Activated CD4-positive, alpha-beta T cell treated with anti-CD3 and anti-CD28 coated beads, Interleukin-2, amount 50 U/mL, for 24 hours (primary cell): ENCODE data around the gene STK38.
"Not testable (repeated sequence)": the region's sequence is repeated elsewhere in the genome, so short reads cannot be mapped to it uniquely, and the experiment has no call there.

Experiments used
- DNase-seq, 2 donors: peaks; one replicate each; pipeline ENCODE4 v3.0.0-alpha.2; 2020; ENCODE audit warnings: low read depth in 1 of 2, low spot score in 1 of 2

Gene STK38

DNA sequence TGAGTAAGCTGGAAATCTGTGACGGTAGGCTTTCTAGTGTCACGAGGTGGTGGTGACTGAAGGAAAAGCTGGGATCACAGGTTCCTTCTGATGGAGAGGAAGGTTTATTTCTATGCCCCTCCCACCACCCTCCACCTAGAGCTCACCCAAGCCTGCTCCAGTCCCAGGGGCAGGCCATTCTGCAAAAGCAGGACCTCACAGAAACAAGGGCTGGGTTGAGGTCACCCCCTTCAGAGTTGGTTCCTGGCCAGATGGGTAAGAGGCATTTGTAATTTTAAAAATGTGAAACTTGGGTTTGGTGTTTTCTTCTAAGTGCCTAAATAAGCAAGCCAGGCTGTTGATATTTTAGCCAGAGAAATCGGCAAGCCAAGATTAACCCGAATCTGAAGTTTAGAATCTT, 57.9 kb downstream of the STK38 start:
- no peak for DNase-seq

GRCh38 chr6:36488221-36488620, 59.1 kb downstream of the STK38 start:
- DNase-seq = no peak

DNA sequence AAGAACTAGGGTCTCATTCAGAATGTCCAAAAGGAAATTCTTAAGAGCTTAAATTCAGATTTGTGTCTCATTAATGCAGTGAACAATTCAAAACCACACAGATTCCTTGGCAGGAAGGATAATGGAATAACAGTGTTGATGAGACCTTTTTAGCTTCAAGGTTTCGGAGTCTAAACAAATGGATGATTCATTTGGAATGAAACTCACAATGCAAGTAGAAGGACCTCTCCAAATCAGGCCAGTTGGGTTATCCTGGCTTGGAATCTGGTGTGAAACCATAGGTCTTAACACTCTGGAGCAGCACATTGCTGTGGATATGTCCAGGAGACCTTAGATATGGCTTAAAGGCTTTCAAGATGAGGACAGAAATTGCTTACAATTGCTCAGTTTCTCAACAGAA, 59.6 kb downstream of the STK38 start:
- DNase-seq = no peak

- no peak for DNase-seq
These were observed 62.5 kb downstream of the STK38 start for GRCh38 chr6:36484736-36485135.

DNA sequence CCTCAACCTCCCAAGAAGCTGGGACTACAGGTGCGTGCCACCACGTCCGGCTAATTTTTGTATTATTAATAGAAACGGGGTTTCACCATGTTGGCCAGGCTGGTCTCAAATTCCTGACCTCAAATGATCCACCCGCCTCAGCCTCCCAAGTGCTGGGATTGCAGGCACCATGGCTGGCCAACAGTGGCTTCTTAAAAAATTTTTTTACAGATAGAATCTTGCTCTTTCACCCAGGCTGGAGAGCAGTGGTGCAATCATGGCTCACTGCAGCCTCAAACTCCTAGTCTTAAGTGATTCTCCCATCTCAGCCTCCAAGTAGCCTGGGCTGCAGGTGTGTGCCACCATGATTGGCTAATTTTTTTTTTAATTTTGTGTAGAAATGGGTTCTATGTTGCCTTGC, 64.0 kb downstream of the STK38 start:
- DNase-seq = not testable (repeated sequence)

- DNase-seq = no peak
These were observed 68.0 kb downstream of the STK38 start for GRCh38 chr6:36479256-36479655.

DNA sequence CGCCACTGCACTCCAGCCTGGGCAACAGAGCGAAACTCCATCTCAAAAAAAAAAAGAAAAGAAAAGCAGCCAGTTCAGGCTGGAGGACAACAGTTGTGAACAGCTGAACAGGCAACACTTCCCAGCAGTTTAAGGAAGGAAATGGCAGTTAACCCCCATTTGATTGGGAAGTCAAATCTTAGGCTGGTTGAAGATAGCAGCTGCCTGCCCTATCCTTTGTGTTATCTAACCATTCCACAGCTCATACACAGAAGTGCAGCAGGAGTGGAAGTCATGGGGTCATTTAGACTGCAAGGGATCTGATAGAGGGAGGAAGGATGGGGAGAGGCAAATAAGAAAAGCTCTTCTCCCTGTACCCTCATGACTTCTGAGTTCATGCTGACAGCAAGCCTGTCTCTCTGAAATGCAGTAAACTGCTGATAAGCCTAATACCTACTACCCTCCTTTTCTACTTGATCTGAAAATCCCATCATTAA, 69.2 kb downstream of the STK38 start:
- no peak for DNase-seq

GRCh38 chr6:36469946-36470345, 77.3 kb downstream of the STK38 start:
- DNase-seq = no peak

DNA sequence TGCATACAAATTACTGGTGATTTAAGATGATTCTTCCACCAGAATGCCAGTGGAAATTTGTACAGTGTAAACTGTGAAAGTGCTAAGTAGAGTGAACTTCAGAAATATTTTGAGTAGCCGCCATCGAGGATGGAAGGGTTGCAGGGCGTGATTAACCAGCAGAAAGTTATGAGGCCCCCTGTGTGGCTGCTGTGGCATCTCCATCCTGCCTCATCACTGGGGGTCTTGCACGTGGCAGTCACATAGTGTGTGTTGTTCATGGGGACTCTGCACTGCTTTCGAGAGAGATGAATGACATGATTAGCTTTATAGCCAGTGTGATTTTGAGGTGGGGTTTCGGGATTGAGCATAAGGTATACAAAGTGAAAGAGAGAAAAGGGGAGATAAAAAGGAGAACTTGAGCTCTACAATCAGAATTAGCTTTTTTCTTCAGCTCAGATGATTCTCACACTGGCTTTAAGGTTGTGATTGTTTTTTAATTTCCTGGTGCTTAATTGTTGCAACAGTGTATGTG, 78.1 kb downstream of the STK38 start:
- no peak for DNase-seq

- no peak for DNase-seq
These were observed 79.7 kb downstream of the STK38 start for GRCh38 chr6:36467625-36468024.

DNA sequence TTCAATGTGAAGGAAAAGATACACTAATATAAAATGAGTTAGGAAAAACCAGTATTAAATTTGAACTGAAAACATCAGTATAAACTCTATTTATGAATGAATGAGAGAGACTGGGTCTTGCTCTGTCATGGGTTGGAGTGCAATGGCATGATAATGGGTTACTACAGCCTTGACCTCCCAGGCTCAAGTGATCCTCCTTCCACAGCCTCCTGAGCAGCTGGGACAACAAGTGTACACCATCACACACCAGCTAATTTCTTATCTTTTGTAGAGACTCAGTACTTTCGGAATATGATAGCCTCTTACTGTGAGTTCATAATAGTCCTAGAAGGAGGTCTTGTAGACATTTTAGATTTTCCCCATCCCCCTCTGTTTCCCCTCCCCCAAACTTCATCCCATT, 83.0 kb downstream of the STK38 start:
- no peak for DNase-seq

DNA sequence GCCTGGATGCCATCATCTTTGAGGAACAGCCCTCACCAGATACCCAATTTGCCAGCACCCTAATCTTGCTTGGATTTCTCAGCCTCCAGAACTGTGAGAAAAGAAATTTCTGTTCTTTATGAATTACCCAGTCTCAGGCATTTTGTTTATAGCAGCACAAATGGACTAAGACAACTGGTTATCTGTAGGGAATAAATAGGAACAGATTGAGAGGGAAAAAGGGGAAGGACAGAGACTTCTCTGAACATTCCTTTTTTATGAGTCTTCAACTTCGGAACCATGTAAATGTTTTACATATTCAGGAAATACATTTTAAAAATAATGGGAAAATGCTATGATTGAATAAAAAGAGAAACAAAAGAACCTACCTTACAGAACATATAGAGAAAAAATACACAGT, 83.6 kb downstream of the STK38 start:
- no peak for DNase-seq

DNA sequence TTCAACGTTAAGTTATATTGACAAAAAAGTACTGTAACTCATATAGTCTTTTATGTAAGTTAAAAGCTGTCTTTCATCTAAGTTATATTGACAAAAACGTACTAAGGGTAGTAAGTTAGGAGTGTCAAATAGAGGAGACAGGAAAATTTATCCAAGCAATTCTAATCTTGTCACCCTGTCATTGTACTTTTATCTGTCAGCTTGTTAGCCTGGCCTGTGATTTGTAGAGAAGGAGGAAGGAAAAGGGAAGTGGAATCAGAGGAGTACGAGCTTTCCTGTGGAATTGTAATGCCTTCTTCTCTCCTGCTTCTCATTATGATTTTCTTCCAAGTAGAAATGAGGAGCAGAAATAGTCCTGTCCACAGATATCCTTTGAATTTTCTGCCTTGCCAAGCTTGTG, 85.6 kb downstream of the STK38 start:
- no peak for DNase-seq

GRCh38 chr6:36460916-36461315, 86.4 kb downstream of the STK38 start:
- DNase-seq = no peak

GRCh38 chr6:36459501-36459900, 87.8 kb downstream of the STK38 start:
- DNase-seq = no peak

DNA sequence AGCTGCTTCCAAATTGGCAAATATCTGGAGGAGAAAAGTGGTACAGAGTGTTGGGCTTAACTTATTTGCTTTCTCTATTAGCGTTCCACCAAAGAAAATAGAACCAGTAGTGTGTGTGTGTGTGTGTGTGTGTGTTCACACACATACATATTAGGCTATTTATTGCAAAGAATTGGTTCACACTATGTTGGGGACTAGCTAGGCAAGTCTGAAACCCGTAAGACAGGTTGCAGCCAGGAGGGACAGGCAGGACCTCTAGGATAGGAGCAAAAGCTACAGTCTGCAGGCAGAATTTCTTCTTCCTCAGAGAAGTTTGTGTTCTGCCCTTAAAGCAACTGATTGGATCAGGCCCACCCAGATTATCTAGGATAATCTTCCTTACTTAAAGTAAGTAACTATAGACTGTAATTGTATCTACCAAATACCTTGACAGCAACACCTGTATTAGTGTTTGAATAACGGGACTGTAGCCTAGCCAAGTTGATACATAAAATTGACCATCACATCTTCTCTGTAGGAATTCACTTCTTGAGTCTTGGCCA, 91.7 kb downstream of the STK38 start:
- DNase-seq = no peak

DNA sequence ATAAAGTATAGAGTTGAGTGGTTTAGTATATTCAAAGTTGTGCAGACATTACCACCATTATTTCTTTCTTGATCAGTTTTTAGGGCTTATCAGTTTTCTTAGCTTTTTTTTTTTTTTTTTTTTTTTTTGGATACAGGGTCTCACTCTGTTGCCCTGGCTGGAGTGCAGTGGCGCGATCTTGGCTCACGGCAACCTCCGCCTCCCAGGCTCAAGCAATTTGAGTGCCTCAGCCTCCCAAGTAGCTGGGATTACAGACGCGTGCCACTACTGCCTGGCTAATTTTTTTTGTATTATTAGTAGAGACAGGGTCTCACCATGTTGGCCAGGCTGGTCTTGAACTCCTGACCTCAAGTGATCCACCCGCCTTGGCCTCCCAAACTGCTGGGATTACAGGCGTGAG, 94.4 kb downstream of the STK38 start:
- DNase-seq = not testable (repeated sequence)

DNA sequence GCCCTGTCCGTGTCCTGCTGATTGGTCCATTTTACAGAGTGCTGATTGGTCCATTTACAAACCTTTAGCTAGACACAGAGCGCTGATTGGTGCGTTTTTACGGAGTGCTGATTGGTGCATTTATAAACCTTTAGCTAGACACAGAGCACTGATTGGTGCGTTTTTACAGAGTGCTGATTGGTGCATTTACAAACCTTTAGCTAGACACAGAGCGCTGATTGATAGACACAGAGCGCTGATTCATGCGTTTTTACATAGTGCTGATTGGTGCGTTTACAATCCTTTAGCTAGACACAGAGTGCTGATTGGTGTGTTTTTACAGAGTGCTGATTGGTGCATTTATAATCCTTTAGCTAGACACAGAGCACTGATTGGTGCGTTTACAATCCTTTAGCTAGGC, 98.1 kb downstream of the STK38 start:
- DNase-seq = not testable (repeated sequence)

DNA sequence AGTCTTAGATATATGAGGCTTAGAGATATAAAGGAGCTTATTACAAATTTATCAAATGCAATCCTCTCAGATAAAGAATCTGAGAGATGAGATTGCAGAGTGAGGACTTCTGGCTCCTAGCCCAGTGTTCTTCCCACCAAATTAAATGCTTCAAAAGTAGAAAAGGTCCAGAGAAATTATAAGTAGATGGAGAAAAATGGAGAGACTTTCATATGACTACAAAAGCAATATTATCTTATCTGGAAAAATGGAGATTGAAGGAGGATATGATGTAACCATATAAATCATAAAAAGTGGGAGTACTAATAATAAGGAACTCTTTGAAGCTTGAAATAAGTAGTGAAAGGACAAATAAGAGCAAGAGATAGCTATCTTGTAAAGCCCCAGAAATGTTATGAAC, 101.7 kb downstream of the STK38 start:
- DNase-seq = no peak

DNA sequence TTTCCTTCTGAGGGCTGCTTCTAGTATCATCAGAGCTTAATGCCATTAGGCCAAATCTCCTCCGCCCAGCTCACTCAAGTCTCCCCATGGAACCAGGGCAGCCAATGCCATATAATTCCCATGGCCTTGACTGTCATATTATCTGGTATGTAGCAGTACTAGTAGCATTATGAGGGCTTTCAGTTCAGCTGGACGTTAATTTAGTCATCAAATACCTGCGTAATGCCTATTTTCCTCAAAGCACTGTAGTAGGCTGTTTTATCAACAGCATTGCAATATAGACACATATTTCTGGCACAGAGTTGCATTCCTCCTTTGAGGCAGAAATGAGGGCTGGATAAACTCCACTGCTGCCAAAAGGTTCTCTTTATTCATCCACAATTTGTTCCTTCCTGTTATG, 102.8 kb downstream of the STK38 start:
- no peak for DNase-seq
